ENCODE data around the gene DNAH17. TPM values are rescaled to one million over a fixed set of nuclear protein-coding genes. Genes with fewer than 3 reads are reported as not detected.
A peak's percentile ranks its signal among the peaks of the same experiment; 100 is the strongest.

The DNAH17 gene, protein sequence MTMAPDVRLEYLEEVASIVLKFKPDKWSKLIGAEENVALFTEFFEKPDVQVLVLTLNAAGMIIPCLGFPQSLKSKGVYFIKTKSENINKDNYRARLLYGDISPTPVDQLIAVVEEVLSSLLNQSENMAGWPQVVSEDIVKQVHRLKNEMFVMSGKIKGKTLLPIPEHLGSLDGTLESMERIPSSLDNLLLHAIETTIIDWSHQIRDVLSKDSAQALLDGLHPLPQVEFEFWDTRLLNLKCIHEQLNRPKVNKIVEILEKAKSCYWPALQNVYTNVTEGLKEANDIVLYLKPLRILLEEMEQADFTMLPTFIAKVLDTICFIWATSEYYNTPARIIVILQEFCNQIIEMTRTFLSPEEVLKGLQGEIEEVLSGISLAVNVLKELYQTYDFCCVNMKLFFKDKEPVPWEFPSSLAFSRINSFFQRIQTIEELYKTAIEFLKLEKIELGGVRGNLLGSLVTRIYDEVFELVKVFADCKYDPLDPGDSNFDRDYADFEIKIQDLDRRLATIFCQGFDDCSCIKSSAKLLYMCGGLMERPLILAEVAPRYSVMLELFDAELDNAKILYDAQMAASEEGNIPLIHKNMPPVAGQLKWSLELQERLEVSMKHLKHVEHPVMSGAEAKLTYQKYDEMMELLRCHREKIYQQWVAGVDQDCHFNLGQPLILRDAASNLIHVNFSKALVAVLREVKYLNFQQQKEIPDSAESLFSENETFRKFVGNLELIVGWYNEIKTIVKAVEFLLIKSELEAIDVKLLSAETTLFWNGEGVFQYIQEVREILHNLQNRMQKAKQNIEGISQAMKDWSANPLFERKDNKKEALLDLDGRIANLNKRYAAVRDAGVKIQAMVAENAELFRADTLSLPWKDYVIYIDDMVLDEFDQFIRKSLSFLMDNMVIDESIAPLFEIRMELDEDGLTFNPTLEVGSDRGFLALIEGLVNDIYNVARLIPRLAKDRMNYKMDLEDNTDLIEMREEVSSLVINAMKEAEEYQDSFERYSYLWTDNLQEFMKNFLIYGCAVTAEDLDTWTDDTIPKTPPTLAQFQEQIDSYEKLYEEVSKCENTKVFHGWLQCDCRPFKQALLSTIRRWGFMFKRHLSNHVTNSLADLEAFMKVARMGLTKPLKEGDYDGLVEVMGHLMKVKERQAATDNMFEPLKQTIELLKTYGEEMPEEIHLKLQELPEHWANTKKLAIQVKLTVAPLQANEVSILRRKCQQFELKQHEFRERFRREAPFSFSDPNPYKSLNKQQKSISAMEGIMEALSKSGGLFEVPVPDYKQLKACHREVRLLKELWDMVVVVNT (N-terminal part only)
- total RNA-seq: not detected
- long read RNA-seq: 0 reads

DNA sequence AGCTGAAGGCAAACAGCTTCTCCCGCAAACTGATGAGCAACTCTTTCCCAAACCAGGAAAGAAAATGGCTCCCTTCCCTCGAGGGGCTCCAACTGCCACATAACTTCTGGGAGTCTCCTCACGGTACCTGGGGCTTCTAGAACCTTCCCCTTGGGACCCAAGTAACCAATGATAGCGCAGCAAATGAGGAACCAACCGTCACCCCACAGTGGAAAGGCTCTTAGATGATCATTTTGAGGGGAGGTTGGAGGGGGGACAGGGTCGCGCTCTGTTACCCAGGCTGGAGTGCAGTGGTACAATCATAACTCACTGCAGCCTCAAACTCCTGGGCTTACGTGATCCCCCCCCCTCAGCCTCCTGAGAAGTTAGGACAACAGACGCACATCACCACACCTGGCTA, at the start of gene DNAH17:
Gene DNAH17, minus strand, starts transcription at position 101 of the 400 bp plus-strand sequence. CDS start 2,339 bp downstream, outside the sequence.
- ATAC-seq: no peak

DNA sequence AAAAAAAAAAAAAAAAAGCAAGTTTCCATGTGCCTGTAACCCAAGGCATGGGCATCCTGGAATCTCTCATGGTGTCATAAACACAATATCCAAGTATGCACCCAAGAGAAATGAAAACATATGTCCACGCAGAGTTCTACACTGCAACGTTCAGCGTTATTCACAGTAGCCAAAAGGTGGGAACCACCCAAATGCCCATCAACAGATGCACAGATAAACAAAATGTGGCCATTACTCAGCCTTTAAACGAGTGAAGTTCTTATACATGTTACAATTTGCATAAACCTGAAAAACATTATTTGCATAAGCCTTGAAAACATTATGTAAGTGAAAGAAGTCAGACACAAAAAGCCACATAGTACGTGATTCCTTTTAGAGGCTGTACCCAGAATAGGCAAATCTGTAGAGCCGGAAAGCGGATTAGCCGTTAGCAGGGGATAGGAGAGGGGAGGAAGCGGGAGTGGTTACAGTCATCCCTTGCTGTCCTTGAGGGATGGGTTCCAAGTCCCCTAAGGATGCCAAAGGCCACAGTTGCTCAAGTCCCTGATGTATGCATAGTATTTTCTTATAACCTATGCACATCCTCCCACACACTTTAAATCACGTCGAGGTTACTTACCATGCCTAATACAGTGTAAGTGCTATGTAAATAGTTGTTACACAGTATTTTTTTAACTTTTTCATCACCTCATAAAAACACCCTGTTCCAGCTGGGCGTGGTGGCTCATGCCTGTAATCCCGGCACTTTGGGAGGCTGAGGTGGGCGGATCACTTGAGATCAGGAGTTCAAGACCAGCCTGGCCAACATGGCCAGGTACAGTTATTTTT, 47.3 kb upstream of the DNAH17 start:
- no peak for ATAC-seq
- intact Hi-C loops (cut with micrococcal nuclease): no loop called here
- no peak for DNase-seq

More for the DNA sequence above, at the start of gene DNAH17:
- DNase-seq: no peak
- intact Hi-C loops (cut with micrococcal nuclease): no loop called here

DNA sequence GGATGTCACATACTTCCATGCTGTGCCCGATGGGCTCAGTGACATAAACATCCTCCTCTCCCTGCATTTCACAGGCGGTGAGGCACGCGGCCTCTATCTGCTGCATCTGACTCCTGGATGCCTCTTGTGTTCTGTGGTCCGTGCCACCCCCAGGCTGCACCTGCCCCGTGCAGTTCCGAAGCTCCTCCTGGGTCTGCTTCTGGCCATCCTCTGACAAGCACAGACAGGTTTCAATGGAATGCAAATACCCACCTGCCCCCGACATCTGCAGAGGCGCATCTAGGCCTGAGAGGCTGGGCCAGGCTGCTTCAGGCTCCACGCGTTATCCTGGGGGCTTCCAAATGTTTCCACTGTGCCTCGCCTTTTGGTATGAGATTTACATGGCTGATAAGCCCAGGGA, 46.3 kb upstream of the DNAH17 start:
- ATAC-seq (no peak), DNase-seq (no peak)
- intact Hi-C loops (cut with micrococcal nuclease): no loop called here

GRCh38 chr17:78622491-78623265, 45.5 kb upstream of the DNAH17 start:
- ATAC-seq (no peak), DNase-seq (no peak)
- intact Hi-C loops (cut with micrococcal nuclease): no loop called here

- DNase-seq: no peak
- ATAC-seq: no peak
- intact Hi-C loops (cut with micrococcal nuclease): no loop called here
Observed at GRCh38 chr17:78621720-78622490, 44.7 kb upstream of the DNAH17 start.

DNA sequence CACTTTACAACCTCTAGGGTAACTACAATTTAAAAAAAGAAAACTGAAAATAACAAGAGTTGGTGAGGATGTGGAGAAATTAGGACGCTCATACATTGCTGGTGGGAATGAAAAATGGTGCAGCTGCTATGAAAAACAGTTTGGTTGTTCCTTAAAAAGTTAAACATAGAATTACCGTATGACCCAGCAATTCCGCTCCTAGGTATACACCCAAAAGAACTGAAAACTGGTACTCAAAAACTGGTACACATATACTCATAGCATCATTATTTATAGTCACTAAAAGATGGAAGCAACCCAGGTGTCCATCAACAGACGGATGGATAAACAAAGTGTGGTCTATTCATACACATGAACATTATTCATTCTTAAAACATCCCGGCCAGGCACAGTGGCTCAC, 42.9 kb upstream of the DNAH17 start:
- ATAC-seq: no peak
- DNase-seq: no peak
- intact Hi-C loops (cut with micrococcal nuclease): no loop called here

DNA sequence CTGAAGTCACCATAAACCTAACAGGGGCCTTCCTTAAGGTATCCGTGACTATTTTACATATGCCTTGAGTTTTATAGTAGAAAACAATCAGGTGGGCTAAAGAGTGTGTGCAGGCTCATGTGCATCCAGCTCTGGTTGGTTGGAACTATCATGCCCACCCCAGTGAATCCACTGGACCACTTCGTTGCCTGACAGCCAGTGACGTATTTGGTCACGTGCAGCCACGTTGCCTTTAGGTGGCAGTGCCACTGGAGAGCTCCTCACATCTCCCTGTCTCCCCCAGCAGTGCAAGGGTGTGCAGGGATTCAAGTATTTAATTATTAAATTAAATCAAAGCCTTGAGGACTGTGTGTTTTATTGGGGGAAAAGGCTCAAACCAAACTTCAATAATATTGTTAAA, 42.1 kb upstream of the DNAH17 start:
- DNase-seq (no peak), ATAC-seq (no peak)
- intact Hi-C loops (cut with micrococcal nuclease): no loop called here

GRCh38 chr17:78618264-78619066, 41.3 kb upstream of the DNAH17 start:
- intact Hi-C loops (cut with micrococcal nuclease): no loop called here
- DNase-seq (peak; percentile 56), ATAC-seq (peak; percentile 76)

DNA sequence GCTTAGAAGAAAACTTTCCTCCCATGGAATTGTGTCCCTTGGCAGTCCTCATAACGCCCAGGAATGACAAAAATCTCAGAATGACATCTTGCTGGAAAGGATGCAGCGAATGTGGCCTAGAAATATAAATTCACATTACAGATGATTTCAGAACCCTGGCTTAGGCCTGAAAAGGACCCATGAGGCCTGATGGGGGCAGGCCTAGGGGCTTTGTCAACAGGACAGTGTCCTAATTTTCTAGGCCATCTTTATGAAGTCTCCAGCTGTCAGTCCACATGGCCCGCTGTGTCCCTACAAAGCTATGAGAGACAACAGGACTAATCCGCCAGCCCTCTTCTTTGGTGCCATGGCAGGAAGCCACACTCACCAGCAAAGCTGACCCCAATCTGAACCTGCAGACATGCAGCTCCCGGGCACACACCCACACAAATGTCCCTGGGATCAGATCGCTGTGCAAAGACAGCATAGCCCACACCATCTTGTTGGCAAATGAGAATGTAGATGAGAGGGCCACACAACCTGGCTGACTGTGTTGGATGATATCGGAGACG, 40.4 kb upstream of the DNAH17 start:
- DNase-seq (no peak), ATAC-seq (peak; percentile 49)
- intact Hi-C loops (cut with micrococcal nuclease): no loop called here

- DNase-seq: no peak
- intact Hi-C loops (cut with micrococcal nuclease): no loop called here
- ATAC-seq: no peak
Observed at GRCh38 chr17:78616946-78617345, 39.8 kb upstream of the DNAH17 start.

- intact Hi-C loops (cut with micrococcal nuclease): no loop called here
- DNase-seq (no peak), ATAC-seq (no peak)
Observed at GRCh38 chr17:78615631-78616030, 38.4 kb upstream of the DNAH17 start.

DNA sequence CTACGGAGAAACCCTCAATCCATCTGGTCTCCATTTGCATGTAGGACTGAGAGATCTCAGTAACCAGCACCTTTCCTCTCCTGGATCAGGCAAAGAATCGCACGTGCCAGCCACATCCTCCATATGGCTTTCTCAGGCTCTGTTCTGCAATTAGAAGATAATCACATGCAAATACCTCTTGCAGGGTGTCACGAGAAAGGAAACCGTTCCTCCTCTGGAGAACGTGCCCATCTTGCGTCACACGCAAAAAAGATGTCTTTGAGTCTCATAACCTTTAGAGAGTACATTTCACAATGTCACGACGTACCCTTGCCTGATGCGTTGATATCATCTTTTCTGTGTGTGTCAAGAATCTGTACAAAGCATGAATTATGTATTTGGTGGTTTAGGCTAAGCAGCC, 36.2 kb upstream of the DNAH17 start:
- ATAC-seq (no peak), DNase-seq (no peak)
- intact Hi-C loops (cut with micrococcal nuclease): no loop called here

DNA sequence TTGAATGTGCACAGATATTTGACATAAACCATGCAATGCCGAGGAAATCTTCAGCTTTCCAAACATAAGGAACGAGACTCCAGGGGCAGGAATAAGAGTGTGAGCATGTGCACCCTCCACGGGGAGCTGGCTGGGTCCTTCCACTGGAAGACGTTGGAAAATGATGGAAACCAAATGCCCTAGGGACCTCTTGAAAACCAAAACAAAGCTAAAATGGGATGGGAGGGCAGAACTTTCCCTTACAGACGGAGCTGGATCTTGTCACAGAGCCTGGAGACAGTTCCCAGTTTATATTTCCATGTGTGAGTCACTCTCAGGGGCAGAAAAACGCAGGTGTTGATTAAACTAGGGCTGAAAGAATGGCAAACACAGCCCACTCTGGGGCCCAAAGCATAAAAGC, 34.4 kb upstream of the DNAH17 start:
- intact Hi-C loops (cut with micrococcal nuclease): no loop called here
- ATAC-seq: peak; percentile 64

DNA sequence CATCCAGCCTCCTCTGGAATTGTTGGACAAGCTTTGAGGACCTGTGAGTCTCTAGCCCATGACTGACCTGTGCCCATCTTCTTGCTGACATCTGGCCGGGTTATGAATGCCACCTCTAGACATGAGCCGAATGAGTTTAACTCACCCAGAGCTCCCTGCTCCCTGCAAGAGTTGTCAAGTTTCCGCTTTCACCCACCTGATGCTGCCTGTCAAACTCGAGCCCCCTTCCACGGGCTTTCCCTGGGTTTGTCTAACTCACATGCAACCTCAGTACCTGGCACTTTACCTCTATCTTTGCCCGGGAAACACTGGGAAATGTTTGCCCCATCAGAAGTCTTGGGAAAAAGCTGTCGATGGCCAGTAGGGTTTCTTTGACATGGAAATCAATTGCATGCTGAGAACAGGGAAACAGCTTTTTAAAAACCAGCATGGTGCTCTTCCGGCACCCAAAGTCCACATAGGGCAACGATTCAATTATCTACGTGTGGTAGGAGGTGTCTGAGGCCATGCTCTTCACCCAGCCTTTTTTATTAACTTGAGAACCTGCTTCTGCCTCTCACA, 33.8 kb upstream of the DNAH17 start:
- ATAC-seq: no peak
- intact Hi-C loops (cut with micrococcal nuclease): no loop called here
- no peak for DNase-seq

More for the DNA sequence above, 34.4 kb upstream of the DNAH17 start:
- DNase-seq: no peak

DNA sequence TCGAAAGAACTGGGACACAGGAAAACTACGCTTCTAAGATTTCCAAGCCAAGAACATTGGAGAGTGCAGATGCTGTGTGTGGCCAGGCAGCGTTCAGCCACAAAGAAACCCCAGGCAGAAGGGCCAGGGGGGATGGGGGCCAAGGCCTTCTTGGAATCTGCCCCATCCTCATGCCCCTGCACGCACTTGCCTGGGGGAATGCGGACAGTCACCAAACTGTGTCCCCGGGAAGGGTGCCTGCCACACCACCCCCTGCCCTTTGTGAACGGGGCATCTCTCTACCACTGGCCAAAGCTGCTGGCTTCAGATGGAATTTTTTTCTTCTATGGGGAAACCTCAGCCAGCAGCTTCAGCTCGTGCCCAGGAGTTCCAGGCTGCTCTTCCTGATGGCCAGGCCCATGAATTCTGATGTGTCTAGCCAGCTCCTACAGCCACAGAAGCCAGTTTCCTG, 32.0 kb upstream of the DNAH17 start:
- ATAC-seq: peak; percentile 46
- intact Hi-C loops (cut with micrococcal nuclease): no loop called here
- no peak for DNase-seq

GRCh38 chr17:78608804-78609186, 31.6 kb upstream of the DNAH17 start:
- ATAC-seq (no peak), DNase-seq (no peak)
- intact Hi-C loops (cut with micrococcal nuclease): no loop called here

Data from left ventricle myocardium superior (tissue), 1 donor.